Left lung (tissue), 10 donors: ENCODE results near the gene PACC1. TPM values are rescaled to one million over a fixed set of nuclear protein-coding genes. Genes with fewer than 3 reads are reported as not detected.

Experiments
- ATAC-seq: fragments of 200-7000 bp; cut with Tn5 transposase; one replicate; pipeline ENCODE4 v1.9.1; 2020; ENCODE audit warnings: moderate library complexity
- DNase-seq, 4 donors: peaks; one replicate each; pipeline ENCODE4 v3.0.0-alpha.2; 2013 to 2020
- H3K27ac ChIP-seq, 2 donors: fragments of 200-600 bp; sonication (generic) in 1 of 2; one replicate each; pipeline versions ENCODE4 v1.5.0 to v1.8.0; 2020 to 2021
- H3K27me3 ChIP-seq, 2 donors: fragments of 200-600 bp; sonication (generic) in 1 of 2; one replicate each; pipeline versions ENCODE4 v1.5.0 to v1.8.0; 2020 to 2021
- H3K36me3 ChIP-seq, 2 donors: fragments of 200-600 bp; sonication (generic) in 1 of 2; one replicate each; pipeline versions ENCODE4 v1.5.0 to v1.8.0; 2020 to 2021
- H3K4me1 ChIP-seq, 2 donors: fragments of 200-600 bp; one replicate each; pipeline ENCODE4 v1.8.0; 2021
- H3K4me3 ChIP-seq, 2 donors: fragments of 200-600 bp; sonication (generic) in 1 of 2; one replicate each; pipeline versions ENCODE4 v1.5.0 to v1.8.0; 2020 to 2021; ENCODE audit warnings: mild to moderate bottlenecking in 1 of 2
- H3K9me3 ChIP-seq, 2 donors: fragments of 200-600 bp; sonication (generic) in 1 of 2; one replicate each; pipeline versions ENCODE4 v1.5.0 to v1.8.0; 2020 to 2021
- intact Hi-C, 2 donors: fragments of 100-400 bp; cut with DNase I; formaldehyde crosslinking; loops; one replicate each; pipeline versions ENCODE4 v1.11.2 to v1.14.2; 2022
- polyA plus RNA-seq, 6 donors: library from polyadenylated mRNA; unstranded; fragments of 120-200 nt; gene quantifications; one replicate each; pipeline ENCODE4 v1.2.1, GENCODE V29; 2013; ENCODE audit not compliant: insufficient read length in 6 of 6
- total RNA-seq, 2 donors: library from RNA; stranded (reverse); fragmentation: NEBNext Ultra II Directional; extraction: Animal tissue kit (Norgen Biotek cat#: 25700); gene quantifications; one replicate each; pipeline ENCODE4 v1.2.1, GENCODE V29; 2021
- TF ChIP-seq, protein P1 (sequence below), 2 donors: fragments of 200-600 bp; sonication (generic) in 1 of 2; IDR thresholded peaks; one replicate each; pipeline versions ENCODE4 v1.5.0 to v1.8.0; 2021; ENCODE audit warnings: antibody characterized with exemption in 2 of 2
- donor health status: DM: no; HTN: yes; CAD: no.
- donor health status: DM: no; HTN: no; CAD: no.

PACC1 gene
- total and polyA plus RNA-seq, 8 donors = 7.2 to 11.6 (median 7.6) TPM

DNA sequence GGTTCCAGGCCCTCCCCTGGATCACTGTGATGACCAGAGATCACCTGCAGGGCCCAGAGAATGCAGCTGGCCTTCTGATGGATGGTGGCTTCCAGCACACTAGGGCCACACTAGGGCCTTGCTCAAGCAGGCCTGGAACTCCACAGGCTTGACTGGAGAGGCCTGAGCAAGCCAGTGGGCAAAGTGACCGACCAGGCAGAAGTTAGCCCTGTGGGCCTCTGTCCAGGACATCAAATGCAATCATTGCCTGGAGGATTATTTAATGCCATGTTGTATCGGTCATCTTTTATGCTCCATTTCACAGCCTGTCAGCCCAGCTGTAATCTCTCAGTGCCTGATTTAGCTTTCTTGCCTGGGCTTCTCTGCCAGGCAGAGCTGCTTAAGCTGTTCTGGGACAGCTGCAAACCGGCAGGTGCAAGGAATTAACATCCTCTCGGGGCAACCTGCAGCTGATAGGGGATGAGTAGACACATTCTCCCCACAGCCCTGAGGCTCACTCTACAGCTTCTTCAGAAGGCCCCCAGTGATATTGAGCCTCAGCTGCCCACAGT, 35.7 kb upstream of the PACC1 start:
- Histone ChIP-seq H3K36me3 (peaks cover 0 to 12% of the 10 kb centered on the region in 2 donors), H3K27ac (no peak overlapping the region), H3K4me3 (no peak overlapping the region), H3K9me3 (no peaks in the 10 kb centered on the region), H3K4me1 (peaks cover 0 to under 1% of the 10 kb centered on the region in 2 donors), H3K27me3 (no peaks in the 10 kb centered on the region)
- ATAC-seq = no peak
- no peak for DNase-seq
- TF ChIP-seq, protein P1, sequence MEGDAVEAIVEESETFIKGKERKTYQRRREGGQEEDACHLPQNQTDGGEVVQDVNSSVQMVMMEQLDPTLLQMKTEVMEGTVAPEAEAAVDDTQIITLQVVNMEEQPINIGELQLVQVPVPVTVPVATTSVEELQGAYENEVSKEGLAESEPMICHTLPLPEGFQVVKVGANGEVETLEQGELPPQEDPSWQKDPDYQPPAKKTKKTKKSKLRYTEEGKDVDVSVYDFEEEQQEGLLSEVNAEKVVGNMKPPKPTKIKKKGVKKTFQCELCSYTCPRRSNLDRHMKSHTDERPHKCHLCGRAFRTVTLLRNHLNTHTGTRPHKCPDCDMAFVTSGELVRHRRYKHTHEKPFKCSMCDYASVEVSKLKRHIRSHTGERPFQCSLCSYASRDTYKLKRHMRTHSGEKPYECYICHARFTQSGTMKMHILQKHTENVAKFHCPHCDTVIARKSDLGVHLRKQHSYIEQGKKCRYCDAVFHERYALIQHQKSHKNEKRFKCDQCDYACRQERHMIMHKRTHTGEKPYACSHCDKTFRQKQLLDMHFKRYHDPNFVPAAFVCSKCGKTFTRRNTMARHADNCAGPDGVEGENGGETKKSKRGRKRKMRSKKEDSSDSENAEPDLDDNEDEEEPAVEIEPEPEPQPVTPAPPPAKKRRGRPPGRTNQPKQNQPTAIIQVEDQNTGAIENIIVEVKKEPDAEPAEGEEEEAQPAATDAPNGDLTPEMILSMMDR (IDR thresholded peaks at IDR 0.05) = no peak
- intact Hi-C loops = loop anchor here in 1 of 2 donors (10.0 kb wide), 1 partner anchor 386 kb away; no protein-coding TSS in a partner anchor

DNA sequence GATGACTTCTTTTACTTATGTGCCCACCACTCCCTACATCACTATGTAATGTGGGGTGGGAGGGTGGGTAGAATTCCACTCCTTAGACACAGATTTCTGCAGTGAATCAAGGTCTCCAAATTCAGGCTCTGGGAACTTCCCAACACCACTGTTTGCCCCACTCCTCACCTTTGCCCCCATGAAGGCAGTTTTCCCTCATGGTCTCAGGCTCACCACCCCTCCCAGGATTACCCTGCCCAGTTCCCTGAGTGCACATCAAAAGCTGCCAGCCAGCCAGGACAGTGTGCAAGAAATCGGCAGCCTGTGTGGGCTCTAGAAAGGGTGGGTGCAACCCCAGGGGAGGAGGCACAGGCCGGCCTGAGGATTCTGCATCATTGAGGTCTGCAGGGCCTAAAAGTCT, 32.8 kb upstream of the PACC1 start:
- intact Hi-C loops = no loop called here

DNA sequence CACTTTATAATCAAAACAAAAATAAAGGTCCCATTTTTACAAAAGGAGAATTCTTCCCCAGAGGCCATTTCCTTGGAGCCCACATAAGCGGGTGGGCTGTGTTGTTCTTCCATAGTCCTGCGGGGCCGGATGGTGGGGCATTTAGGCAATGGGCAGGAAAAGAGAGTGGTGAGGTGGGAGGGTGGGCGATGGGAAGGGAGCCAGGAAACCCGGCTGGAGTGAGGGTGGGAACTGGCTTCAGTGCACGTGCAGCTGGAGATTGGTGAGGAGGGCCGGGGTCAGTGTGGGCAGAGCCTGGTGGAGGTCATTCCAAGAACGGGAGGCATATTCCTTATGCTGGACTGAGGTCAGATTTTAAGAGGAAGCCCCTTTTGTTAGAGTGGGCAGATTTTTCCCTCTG, 31.6 kb upstream of the PACC1 start:
- Histone ChIP-seq H3K36me3 (peaks cover 0 to 15% of the 10 kb centered on the region in 2 donors), H3K27ac (no peak overlapping the region), H3K27me3 (no peaks in the 10 kb centered on the region), H3K4me3 (no peak overlapping the region), H3K9me3 (no peaks in the 10 kb centered on the region), H3K4me1 (no peaks in the 10 kb centered on the region)
- DNase-seq (no peak), ATAC-seq (no peak)
- intact Hi-C loops = no loop called here
- TF ChIP-seq, protein P1 (IDR thresholded peaks at IDR 0.05) = no peak

More for the DNA sequence above, 32.8 kb upstream of the PACC1 start:
- H3K27ac ChIP-seq = no peak overlapping the region
- no peak overlapping the region for H3K4me3 ChIP-seq
- H3K27me3 ChIP-seq = no peaks in the 10 kb centered on the region
- DNase-seq = no peak
- peaks cover 0 to 15% of the 10 kb centered on the region in 2 donors for H3K36me3 ChIP-seq
- ATAC-seq = no peak
- H3K4me1 ChIP-seq = no peaks in the 10 kb centered on the region
- TF ChIP-seq, protein P1 (IDR thresholded peaks at IDR 0.05) = no peak
- H3K9me3 ChIP-seq = no peaks in the 10 kb centered on the region

DNA sequence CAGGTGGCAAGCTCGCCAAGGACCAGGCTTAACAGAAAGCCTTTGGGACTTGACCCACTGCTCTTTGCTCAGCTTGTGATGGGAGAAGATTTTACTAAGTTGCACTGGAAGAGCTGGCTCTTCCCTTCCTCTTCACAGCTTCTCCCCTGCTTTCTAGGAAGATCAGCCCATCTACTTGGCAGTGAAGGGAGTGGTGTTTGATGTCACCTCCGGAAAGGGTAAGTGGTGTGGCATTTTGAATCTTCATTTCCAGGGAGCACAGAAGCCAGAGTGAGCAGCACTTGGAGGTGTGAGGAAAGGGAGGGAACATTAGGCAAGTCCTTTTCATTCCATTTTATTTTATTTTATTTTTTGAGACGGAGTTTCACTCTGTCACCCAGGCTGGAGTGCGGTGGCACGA, 27.7 kb upstream of the PACC1 start:
- H3K36me3 ChIP-seq = peaks cover 0 to 15% of the 10 kb centered on the region in 2 donors

DNA sequence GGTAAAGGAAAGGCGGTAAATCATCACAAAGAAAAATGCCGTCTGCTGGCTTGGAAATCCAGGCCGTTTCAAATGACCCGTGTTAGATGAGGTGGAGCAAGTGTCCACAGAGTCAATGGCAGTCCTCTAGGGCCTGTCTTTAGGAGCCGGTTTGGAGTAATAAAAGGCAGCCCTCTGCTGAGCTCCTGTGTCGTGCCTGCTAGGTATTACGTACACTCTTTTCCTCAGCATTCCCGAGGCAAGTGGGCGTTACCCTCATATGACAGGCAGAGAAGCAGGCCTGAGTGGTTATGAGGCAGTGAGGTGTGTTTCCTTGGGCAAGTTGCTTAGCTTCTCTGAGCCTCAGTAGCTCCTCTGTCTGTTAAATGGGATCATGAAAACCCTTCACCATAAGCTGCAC, 25.7 kb upstream of the PACC1 start:
- intact Hi-C loops = no loop called here

More for the DNA sequence above, 27.7 kb upstream of the PACC1 start:
- no peaks in the 10 kb centered on the region for H3K27me3 ChIP-seq
- H3K9me3 ChIP-seq = no peaks in the 10 kb centered on the region
- intact Hi-C loops = no loop called here
- no peak overlapping the region for H3K27ac ChIP-seq
- ATAC-seq (no peak), DNase-seq (no peak)
- no peaks in the 10 kb centered on the region for H3K4me1 ChIP-seq
- no peak overlapping the region for H3K4me3 ChIP-seq
- TF ChIP-seq, protein P1 (IDR thresholded peaks at IDR 0.05) = no peak

More for the DNA sequence above, 25.7 kb upstream of the PACC1 start:
- TF ChIP-seq, protein P1 (IDR thresholded peaks at IDR 0.05) = no peak
- no peak overlapping the region for H3K4me3 ChIP-seq
- H3K27ac ChIP-seq = no peak overlapping the region
- H3K4me1 ChIP-seq = no peaks in the 10 kb centered on the region
- H3K9me3 ChIP-seq = no peaks in the 10 kb centered on the region
- H3K27me3 ChIP-seq = no peaks in the 10 kb centered on the region
- DNase-seq = no peak
- no peak for ATAC-seq
- H3K36me3 ChIP-seq = peaks cover 0 to 3% of the 10 kb centered on the region in 2 donors
